Omental fat pad (tissue), 4 donors: Measurements from ENCODE around the gene ADORA2B. TPM values are rescaled to one million over a fixed set of nuclear protein-coding genes. Genes with fewer than 3 reads are reported as not detected.
"Not testable (repeated sequence)": the region's sequence is repeated elsewhere in the genome, so short reads cannot be mapped to it uniquely, and the experiment has no call there.

Source experiments
- ATAC-seq: fragments of 150-250 bp; one replicate; pipeline ENCODE4 v1.9.1; 2016; ENCODE audit warnings: mild to moderate bottlenecking, moderate library complexity; ENCODE audit not compliant: low FRiP score
- DNase-seq: peaks from one replicate; pipeline ENCODE4 v3.0.0-alpha.2; 2019; ENCODE audit warnings: low spot score
- total RNA-seq, 4 donors: library from RNA; depleted of rRNA; stranded (reverse); fragments of >200 nt; gene quantifications; one replicate each; pipeline ENCODE4 v1.1.0, GENCODE V29; 2016
- TF ChIP-seq, protein P1 (sequence below), 3 donors: fragments of 450-650 bp; IDR thresholded peaks; one replicate each; pipeline ENCODE4 v1.5.1; 2016 to 2017; ENCODE audit warnings: antibody characterized with exemption in 3 of 3, mild to moderate bottlenecking in 3 of 3, moderate library complexity in 2 of 3

ADORA2B gene
- total RNA-seq = 1 to 10 TPM in 2 of 4 donors, under 1 TPM in 1, not detected in 1; 0.82 to 5.6 (median 2.1) TPM

DNA sequence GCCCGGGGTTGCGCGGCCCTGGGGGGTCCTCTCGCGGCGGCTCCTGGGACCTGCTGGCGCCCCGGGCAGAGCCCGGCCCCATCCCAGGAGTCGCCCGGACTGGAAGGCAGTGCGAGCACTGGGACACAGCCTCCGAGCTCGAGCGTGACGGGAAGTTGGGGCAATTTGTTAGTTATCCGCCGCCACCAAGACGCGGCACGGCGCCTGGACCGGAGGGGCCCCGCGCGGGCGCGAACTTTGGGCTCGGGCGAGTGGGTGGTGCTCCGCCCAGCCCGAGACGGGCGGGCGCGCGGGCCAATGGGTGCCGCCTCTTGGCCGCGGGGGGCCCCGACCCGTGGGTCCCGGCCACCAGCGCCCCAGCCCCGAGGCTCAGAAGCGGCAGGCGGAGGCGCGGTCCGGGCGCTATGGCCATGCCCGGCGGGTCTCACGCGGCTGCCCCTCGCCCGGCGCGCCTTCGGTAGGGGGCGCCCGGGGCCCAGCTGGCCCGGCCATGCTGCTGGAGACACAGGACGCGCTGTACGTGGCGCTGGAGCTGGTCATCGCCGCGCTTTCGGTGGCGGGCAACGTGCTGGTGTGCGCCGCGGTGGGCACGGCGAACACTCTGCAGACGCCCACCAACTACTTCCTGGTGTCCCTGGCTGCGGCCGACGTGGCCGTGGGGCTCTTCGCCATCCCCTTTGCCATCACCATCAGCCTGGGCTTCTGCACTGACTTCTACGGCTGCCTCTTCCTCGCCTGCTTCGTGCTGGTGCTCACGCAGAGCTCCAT, at the start of gene ADORA2B:
TSS of gene ADORA2B (plus strand) at position 372 of the 768 bp plus-strand sequence. CDS start at position 491, 119 bp downstream.
- peak; percentile 67 for ATAC-seq
- TF ChIP-seq, protein P1, sequence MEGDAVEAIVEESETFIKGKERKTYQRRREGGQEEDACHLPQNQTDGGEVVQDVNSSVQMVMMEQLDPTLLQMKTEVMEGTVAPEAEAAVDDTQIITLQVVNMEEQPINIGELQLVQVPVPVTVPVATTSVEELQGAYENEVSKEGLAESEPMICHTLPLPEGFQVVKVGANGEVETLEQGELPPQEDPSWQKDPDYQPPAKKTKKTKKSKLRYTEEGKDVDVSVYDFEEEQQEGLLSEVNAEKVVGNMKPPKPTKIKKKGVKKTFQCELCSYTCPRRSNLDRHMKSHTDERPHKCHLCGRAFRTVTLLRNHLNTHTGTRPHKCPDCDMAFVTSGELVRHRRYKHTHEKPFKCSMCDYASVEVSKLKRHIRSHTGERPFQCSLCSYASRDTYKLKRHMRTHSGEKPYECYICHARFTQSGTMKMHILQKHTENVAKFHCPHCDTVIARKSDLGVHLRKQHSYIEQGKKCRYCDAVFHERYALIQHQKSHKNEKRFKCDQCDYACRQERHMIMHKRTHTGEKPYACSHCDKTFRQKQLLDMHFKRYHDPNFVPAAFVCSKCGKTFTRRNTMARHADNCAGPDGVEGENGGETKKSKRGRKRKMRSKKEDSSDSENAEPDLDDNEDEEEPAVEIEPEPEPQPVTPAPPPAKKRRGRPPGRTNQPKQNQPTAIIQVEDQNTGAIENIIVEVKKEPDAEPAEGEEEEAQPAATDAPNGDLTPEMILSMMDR (IDR thresholded peaks at IDR 0.05) = no peak
- DNase-seq = no peak

DNA sequence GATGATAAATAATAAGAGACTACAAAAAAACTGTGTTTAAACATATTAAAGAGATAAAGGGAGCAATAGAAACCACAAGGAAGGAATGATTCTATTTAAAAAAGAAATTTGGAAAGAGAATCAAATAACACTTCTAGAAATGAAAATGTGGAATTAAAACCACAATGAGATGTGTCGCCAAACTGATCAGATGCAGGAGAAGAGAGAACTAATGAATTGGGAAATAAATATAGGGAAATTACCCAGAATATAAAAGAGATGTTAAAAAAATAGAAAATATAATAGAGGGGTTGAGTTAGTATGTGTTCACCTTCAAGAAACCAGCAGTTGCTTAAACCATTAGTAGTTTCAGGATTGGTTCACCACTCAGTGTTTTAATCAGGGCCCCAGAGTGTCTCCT, 48.7 kb upstream of the ADORA2B start:
- DNase-seq (no peak), ATAC-seq (no peak)
- TF ChIP-seq, protein P1 (IDR thresholded peaks at IDR 0.05) = no peak

DNA sequence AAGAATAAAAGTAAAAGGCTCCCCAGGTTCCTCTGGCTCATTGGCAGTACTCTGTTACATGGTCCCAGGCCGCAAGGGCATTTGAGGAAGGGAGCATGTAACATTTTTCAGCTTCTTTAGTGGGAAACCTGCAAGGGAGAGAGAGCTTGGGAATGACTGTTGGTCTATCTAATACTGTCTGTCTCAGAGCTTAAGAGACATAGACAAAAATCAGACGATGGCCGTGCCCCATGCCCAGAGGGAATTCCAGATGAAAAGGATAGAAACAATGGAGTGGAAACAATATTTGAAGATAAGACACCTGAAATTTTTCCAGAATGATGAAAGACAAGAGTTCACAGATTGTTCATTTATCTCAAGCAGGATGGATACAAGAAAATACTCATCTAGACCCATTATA, 48.1 kb upstream of the ADORA2B start:
- DNase-seq (no peak), ATAC-seq (no peak)
- TF ChIP-seq, protein P1 (IDR thresholded peaks at IDR 0.05) = no peak

DNA sequence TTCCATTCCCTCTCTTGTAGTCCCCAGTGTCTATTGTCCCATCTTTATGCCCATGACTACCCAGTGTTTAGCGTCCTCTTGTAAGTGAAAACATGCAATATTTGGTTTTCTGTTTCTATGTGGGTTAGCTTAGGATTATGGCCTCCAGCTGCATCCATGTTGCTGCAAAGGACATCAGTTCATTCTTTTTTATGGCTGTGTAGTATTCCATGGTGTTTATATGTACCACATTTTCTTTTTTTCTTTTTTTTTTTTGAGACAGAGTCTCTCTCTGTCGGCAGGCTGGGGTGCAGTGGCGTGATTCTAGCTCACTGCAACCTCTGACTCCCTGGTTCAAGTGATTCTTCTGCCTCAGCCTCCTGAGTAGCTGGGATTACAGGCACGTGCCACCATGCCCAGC, 45.3 kb upstream of the ADORA2B start:
- not testable (repeated sequence) for ATAC-seq, DNase-seq

GRCh38 chr17:15900871-15901270, 44.1 kb upstream of the ADORA2B start:
- ATAC-seq = no peak
- TF ChIP-seq, protein P1 (IDR thresholded peaks at IDR 0.05) = no peak
- DNase-seq = no peak

- DNase-seq = not testable (repeated sequence)
Measured at GRCh38 chr17:15905236-15905635, 39.7 kb upstream of the ADORA2B start.

DNA sequence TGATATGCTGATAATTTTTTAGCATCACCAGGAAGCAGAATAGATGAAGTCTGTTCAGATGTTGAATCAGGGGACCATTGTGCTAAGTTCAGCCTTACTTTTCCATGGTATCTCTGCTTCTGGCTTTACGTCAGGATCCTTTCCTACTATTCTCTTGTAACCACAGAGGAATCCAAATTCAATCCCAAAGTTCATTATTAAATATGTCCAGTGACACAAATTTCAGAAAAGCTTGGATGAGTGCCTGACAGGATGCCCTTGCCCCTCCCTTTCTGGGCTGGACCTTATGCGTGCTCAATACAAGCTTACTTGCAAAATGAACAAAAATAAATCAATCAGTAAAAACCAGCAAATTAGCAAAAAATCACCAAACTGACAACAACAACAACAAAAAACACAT, 37.6 kb upstream of the ADORA2B start:
- TF ChIP-seq, protein P1 (IDR thresholded peaks at IDR 0.05) = no peak
- DNase-seq = no peak
- no peak for ATAC-seq

More at GRCh38 chr17:15905236-15905635, 39.7 kb upstream of the ADORA2B start:
- ATAC-seq = not testable (repeated sequence)

- no peak for DNase-seq
- TF ChIP-seq, protein P1 (IDR thresholded peaks at IDR 0.05) = no peak
- ATAC-seq = no peak
Measured at GRCh38 chr17:15908378-15908777, 36.6 kb upstream of the ADORA2B start.
